WTC11 (cell line): ENCODE measurements around the gene GSDMA. TPM values are rescaled to one million over a fixed set of nuclear protein-coding genes. Genes with fewer than 3 reads are reported as not detected.

Source experiments
- ATAC-seq: fragments of 200-7000 bp; cut with Tn5 transposase; 2 replicates; pipeline ENCODE4 v1.10.0; 2021; ENCODE audit warnings: mild to moderate bottlenecking, moderate library complexity
- CTCF ChIA-PET: fragments of 300-600 bp; sonication (Branson Sonifier 250); formaldehyde crosslinking; loops from one replicate; lab custom pipeline; 2021; ENCODE audit warnings: antibody characterized with exemption; lab: Charles Lee
- POLR2A ChIA-PET: fragments of 350-600 bp; sonication (Branson Sonifier 250); formaldehyde crosslinking; loops from one replicate; lab custom pipeline; 2021; ENCODE audit warnings: antibody characterized with exemption; lab: Charles Lee
- DNase-seq: peaks from one replicate; pipeline ENCODE4 v3.0.0; 2021; ENCODE audit warnings: low spot score
- H3K27ac Mint-ChIP-seq: 2 replicates; pipeline ENCODE4 v1.8.0; 2021; ENCODE audit warnings: mixed read lengths
- H3K27me3 Mint-ChIP-seq: 2 replicates; pipeline ENCODE4 v1.8.0; 2021; ENCODE audit warnings: low read depth, mild to moderate bottlenecking, moderate library complexity, mixed read lengths
- H3K36me3 Mint-ChIP-seq: 2 replicates; pipeline ENCODE4 v1.8.0; 2021; ENCODE audit warnings: mixed read lengths
- H3K4me1 Mint-ChIP-seq: 2 replicates; pipeline ENCODE4 v1.8.0; 2022; ENCODE audit warnings: mixed read lengths
- H3K4me3 Mint-ChIP-seq: 2 replicates; pipeline ENCODE4 v1.8.0; 2021; ENCODE audit warnings: mild to moderate bottlenecking, moderate library complexity, mixed read lengths
- H3K9me3 Mint-ChIP-seq: 2 replicates; pipeline ENCODE4 v1.8.0; 2021; ENCODE audit warnings: mixed read lengths
- CREB1 ChIP-seq: sonication (generic); formaldehyde crosslinking; IDR thresholded peaks from 2 replicates; pipeline ENCODE4 v1.8.0; 2023; ENCODE audit warnings: mild to moderate bottlenecking, missing genetic modification reagents
- EMX1 ChIP-seq: fragments of 250-450 bp; sonication (Bioruptor Pico); IDR thresholded peaks from 2 replicates; pipeline ENCODE4 v1.8.0; 2021; ENCODE audit warnings: mild to moderate bottlenecking
- IRF2 ChIP-seq: sonication (generic); formaldehyde crosslinking; IDR thresholded peaks from 2 replicates; pipeline ENCODE4 v1.8.0; 2022; ENCODE audit warnings: low read depth, missing genetic modification reagents, borderline replicate concordance
- NFYB ChIP-seq: sonication (generic); formaldehyde crosslinking; conservative IDR thresholded peaks from 2 replicates; pipeline ENCODE4 v1.8.0; 2022; ENCODE audit warnings: low read depth, missing genetic modification reagents
- NR2C2 ChIP-seq: sonication (generic); formaldehyde crosslinking; IDR thresholded peaks from 2 replicates; pipeline ENCODE4 v1.8.0; 2022; ENCODE audit warnings: mild to moderate bottlenecking, missing genetic modification reagents
- OVOL2 ChIP-seq: fragments of 250-450 bp; sonication (Bioruptor Pico); IDR thresholded peaks from 2 replicates; pipeline ENCODE4 v1.9.0; 2021; ENCODE audit warnings: mild to moderate bottlenecking, borderline replicate concordance
- SP1 ChIP-seq: sonication (generic); formaldehyde crosslinking; conservative IDR thresholded peaks from 2 replicates; pipeline ENCODE4 v1.8.1; 2022; ENCODE audit warnings: missing genetic modification reagents
- ZNF138 ChIP-seq: sonication (generic); formaldehyde crosslinking; conservative IDR thresholded peaks from 2 replicates; pipeline ENCODE4 v1.8.1; 2022; ENCODE audit warnings: mild to moderate bottlenecking, moderate library complexity, missing genetic modification reagents
- ZNF232 ChIP-seq: sonication (generic); formaldehyde crosslinking; IDR thresholded peaks from 2 replicates; pipeline ENCODE4 v1.8.0; 2022; ENCODE audit warnings: mild to moderate bottlenecking, missing genetic modification reagents
- ZNF396 ChIP-seq: fragments of 250-450 bp; sonication (Bioruptor Pico); IDR thresholded peaks from 2 replicates; pipeline ENCODE4 v1.8.0; 2021; ENCODE audit warnings: mild to moderate bottlenecking, moderate library complexity, borderline replicate concordance
- ZNF512 ChIP-seq: sonication (generic); formaldehyde crosslinking; IDR thresholded peaks from 2 replicates; pipeline ENCODE4 v1.8.1; 2022; ENCODE audit warnings: missing genetic modification reagents, borderline replicate concordance
- ZSCAN18 ChIP-seq: fragments of 250-450 bp; sonication (Bioruptor Pico); IDR thresholded peaks from 2 replicates; pipeline ENCODE4 v2.1.2; 2022; ENCODE audit warnings: mild to moderate bottlenecking, moderate library complexity
- total RNA-seq: library from RNA; stranded (reverse); gene quantifications from 3 replicates; pipeline ENCODE4 v1.2.3, GENCODE V29; 2021
- TF ChIP-seq, protein P1 (sequence below): sonication (generic); formaldehyde crosslinking; IDR thresholded peaks from 2 replicates; pipeline ENCODE4 v1.8.0; 2023; ENCODE audit warnings: missing genetic modification reagents
- TF ChIP-seq, protein P2 (sequence below): sonication (generic); formaldehyde crosslinking; IDR thresholded peaks from 2 replicates; pipeline ENCODE4 v1.8.1; 2022; ENCODE audit warnings: mild to moderate bottlenecking, missing genetic modification reagents, moderate library complexity, borderline replicate concordance
- TF ChIP-seq, protein P3 (sequence below): sonication (generic); formaldehyde crosslinking; conservative IDR thresholded peaks from 2 replicates; pipeline ENCODE4 v1.8.1; 2023; ENCODE audit warnings: mild to moderate bottlenecking, low read depth, missing genetic modification reagents, moderate library complexity
- TF ChIP-seq, protein P4 (sequence below): sonication (generic); formaldehyde crosslinking; IDR thresholded peaks from 2 replicates; pipeline ENCODE4 v1.8.1; 2023; ENCODE audit warnings: mild to moderate bottlenecking, missing genetic modification reagents, moderate library complexity
- TF ChIP-seq, protein P5 (sequence below): sonication (generic); formaldehyde crosslinking; IDR thresholded peaks from 2 replicates; pipeline ENCODE4 v1.8.0; 2022; ENCODE audit warnings: mild to moderate bottlenecking, missing genetic modification reagents
- TF ChIP-seq, protein P6 (sequence below): sonication (generic); formaldehyde crosslinking; IDR thresholded peaks from 2 replicates; pipeline ENCODE4 v1.8.0; 2022; ENCODE audit warnings: mild to moderate bottlenecking, missing genetic modification reagents

GSDMA gene
- total RNA-seq, 1 experiment from 2014 or later = not detected

- DNase-seq (no peak), ATAC-seq (no peak)
- no peaks in the 10 kb centered on the region for H3K9me3 Mint-ChIP-seq
- H3K27me3 Mint-ChIP-seq = peaks cover 20% of the 10 kb centered on the region
- TF ChIP-seq, protein P1, sequence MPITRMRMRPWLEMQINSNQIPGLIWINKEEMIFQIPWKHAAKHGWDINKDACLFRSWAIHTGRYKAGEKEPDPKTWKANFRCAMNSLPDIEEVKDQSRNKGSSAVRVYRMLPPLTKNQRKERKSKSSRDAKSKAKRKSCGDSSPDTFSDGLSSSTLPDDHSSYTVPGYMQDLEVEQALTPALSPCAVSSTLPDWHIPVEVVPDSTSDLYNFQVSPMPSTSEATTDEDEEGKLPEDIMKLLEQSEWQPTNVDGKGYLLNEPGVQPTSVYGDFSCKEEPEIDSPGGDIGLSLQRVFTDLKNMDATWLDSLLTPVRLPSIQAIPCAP (CRISPR knock-in tag) = no peak
- TF ChIP-seq, protein P2, sequence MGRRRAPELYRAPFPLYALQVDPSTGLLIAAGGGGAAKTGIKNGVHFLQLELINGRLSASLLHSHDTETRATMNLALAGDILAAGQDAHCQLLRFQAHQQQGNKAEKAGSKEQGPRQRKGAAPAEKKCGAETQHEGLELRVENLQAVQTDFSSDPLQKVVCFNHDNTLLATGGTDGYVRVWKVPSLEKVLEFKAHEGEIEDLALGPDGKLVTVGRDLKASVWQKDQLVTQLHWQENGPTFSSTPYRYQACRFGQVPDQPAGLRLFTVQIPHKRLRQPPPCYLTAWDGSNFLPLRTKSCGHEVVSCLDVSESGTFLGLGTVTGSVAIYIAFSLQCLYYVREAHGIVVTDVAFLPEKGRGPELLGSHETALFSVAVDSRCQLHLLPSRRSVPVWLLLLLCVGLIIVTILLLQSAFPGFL (CRISPR knock-in tag) = no peak
- no peak for TF ChIP-seq SP1 (CRISPR knock-in tag)
- no peak for TF ChIP-seq NFYB
- no peak for TF ChIP-seq IRF2 (CRISPR knock-in tag)
- no peak for TF ChIP-seq CREB1 (CRISPR knock-in tag)
- no peak for TF ChIP-seq ZNF396 (CRISPR knock-in tag)
- TF ChIP-seq ZNF232 (CRISPR knock-in tag) = no peak
- TF ChIP-seq, protein P3, sequence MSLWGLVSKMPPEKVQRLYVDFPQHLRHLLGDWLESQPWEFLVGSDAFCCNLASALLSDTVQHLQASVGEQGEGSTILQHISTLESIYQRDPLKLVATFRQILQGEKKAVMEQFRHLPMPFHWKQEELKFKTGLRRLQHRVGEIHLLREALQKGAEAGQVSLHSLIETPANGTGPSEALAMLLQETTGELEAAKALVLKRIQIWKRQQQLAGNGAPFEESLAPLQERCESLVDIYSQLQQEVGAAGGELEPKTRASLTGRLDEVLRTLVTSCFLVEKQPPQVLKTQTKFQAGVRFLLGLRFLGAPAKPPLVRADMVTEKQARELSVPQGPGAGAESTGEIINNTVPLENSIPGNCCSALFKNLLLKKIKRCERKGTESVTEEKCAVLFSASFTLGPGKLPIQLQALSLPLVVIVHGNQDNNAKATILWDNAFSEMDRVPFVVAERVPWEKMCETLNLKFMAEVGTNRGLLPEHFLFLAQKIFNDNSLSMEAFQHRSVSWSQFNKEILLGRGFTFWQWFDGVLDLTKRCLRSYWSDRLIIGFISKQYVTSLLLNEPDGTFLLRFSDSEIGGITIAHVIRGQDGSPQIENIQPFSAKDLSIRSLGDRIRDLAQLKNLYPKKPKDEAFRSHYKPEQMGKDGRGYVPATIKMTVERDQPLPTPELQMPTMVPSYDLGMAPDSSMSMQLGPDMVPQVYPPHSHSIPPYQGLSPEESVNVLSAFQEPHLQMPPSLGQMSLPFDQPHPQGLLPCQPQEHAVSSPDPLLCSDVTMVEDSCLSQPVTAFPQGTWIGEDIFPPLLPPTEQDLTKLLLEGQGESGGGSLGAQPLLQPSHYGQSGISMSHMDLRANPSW = no peak
- TF ChIP-seq ZNF138 (CRISPR knock-in tag) = no peak
- TF ChIP-seq, protein P4, sequence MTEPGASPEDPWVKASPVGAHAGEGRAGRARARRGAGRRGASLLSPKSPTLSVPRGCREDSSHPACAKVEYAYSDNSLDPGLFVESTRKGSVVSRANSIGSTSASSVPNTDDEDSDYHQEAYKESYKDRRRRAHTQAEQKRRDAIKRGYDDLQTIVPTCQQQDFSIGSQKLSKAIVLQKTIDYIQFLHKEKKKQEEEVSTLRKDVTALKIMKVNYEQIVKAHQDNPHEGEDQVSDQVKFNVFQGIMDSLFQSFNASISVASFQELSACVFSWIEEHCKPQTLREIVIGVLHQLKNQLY (CRISPR knock-in tag) = no peak
- no peak for TF ChIP-seq ZNF512 (CRISPR knock-in tag)
- TF ChIP-seq, protein P5, sequence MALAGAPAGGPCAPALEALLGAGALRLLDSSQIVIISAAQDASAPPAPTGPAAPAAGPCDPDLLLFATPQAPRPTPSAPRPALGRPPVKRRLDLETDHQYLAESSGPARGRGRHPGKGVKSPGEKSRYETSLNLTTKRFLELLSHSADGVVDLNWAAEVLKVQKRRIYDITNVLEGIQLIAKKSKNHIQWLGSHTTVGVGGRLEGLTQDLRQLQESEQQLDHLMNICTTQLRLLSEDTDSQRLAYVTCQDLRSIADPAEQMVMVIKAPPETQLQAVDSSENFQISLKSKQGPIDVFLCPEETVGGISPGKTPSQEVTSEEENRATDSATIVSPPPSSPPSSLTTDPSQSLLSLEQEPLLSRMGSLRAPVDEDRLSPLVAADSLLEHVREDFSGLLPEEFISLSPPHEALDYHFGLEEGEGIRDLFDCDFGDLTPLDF = no peak
- no peak for TF ChIP-seq NR2C2 (CRISPR knock-in tag)
- no peak for TF ChIP-seq EMX1
- TF ChIP-seq, all 79 proteins: peak for 0
- POLR2A ChIA-PET = no interaction called here
- Mint-ChIP-seq H3K4me1 (peaks cover 16% of the 10 kb centered on the region), H3K4me3 (no peak overlapping the region), H3K27ac (no peak overlapping the region), H3K36me3 (no peaks in the 10 kb centered on the region)
- CTCF ChIA-PET = interaction anchor here (0.6 to 2.3 kb wide), 7 partner anchors 10 to 354 kb away, joined by 3 to 19 read pairs (median 3); no protein-coding TSS in a partner anchor
Observed at GRCh38 chr17:39975801-39976200, 13.0 kb downstream of the GSDMA start.

DNA sequence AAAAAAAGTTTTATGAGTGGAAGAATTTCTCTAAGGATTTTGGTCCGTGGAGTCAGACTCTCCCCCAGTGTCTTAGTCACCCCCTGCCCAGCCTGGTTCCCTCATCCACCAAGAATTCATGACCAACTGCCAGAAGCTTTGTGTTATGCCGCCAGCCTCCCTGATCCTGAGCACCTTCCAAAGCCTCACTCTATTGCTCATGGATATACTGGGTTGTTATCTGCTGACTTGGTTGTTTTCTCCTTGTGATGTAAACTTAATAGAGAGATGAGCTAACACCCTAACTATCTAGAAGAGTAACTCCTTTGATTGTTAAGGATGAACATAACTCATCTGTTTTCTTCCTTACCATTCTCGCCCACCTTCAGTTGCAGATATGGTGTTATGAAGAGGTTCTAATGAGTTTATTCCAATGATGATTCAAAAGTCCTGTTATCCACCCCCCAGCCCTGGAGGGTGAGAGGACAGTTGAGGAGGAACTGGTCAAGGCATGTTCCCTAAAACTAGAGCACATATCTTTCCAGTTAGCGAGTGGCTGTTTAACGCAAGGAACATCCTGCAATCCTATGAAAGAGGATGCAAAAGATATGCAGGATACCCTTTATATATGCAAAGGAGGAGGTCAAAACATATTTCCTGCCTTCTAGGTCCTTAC is 16.3 kb downstream of the GSDMA start:
- peaks cover 6% of the 10 kb centered on the region for H3K36me3 Mint-ChIP-seq
- ChIA-PET CTCF (interaction anchor here (1.0 to 3.3 kb wide), 12 partner anchors 14 to 239 kb away, joined by 3 to 50 read pairs (median 9); no protein-coding TSS in a partner anchor), POLR2A (interaction anchor here (1.6 kb wide), 1 partner anchor 131 kb away, joined by 5 read pairs; no protein-coding TSS in a partner anchor)
- peak overlapping the region; percentile 82; the same call in 1 of the 2 replicates for H3K27ac Mint-ChIP-seq
- ATAC-seq = no peak
- H3K4me1 Mint-ChIP-seq = peaks cover 25% of the 10 kb centered on the region
- TF ChIP-seq, protein P6, sequence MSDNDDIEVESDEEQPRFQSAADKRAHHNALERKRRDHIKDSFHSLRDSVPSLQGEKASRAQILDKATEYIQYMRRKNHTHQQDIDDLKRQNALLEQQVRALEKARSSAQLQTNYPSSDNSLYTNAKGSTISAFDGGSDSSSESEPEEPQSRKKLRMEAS (CRISPR knock-in tag) = no peak
- TF ChIP-seq ZSCAN18 (CRISPR knock-in tag) (no peak), OVOL2 (CRISPR knock-in tag) (no peak)
- no peak for DNase-seq
- no peaks in the 10 kb centered on the region for H3K9me3 Mint-ChIP-seq
- H3K27me3 Mint-ChIP-seq = peaks cover 1% of the 10 kb centered on the region; the same call in 1 of the 2 replicates
- H3K4me3 Mint-ChIP-seq = peak overlapping the region; percentile 89
